MM.1S (cell line): ENCODE measurements around the gene DOK3.
A peak's percentile ranks its signal among the peaks of the same experiment; 100 is the strongest.

ENCODE experiments used
- DNase-seq: peaks from one replicate; pipeline ENCODE4 v3.0.0-alpha.2; 2015
- H2AFZ ChIP-seq: fragments of 300-600 bp; sonication (generic); 2 replicates; pipeline ENCODE4 v1.6.0; 2016; ENCODE audit warnings: antibody characterized with exemption, low read length
- H3F3A ChIP-seq: fragments of 300-600 bp; sonication (generic); 2 replicates; pipeline ENCODE4 v1.6.1; 2016; ENCODE audit warnings: mild to moderate bottlenecking, antibody characterized with exemption, low read length, moderate library complexity, mixed read lengths; ENCODE audit not compliant: insufficient read depth
- H3K27ac ChIP-seq: fragments of 300-600 bp; sonication (generic); 2 replicates; pipeline ENCODE4 v1.5.1; 2016; ENCODE audit warnings: mild to moderate bottlenecking, low read length
- H3K27me3 ChIP-seq: fragments of 300-600 bp; sonication (generic); replicated peaks from 2 replicates; pipeline ENCODE4 v1.6.0; 2016; ENCODE audit warnings: low read length; ENCODE audit not compliant: insufficient read depth
- H3K36me3 ChIP-seq: fragments of 300-600 bp; sonication (generic); replicated peaks from 2 replicates; pipeline ENCODE4 v1.6.1; 2016; ENCODE audit warnings: mild to moderate bottlenecking, low read length, mixed read lengths; ENCODE audit not compliant: insufficient read depth
- H3K4me1 ChIP-seq: fragments of 300-600 bp; sonication (generic); 2 replicates; pipeline ENCODE4 v1.6.1; 2016; ENCODE audit warnings: low read length, mixed read lengths
- H3K4me2 ChIP-seq: fragments of 300-600 bp; sonication (generic); 2 replicates; pipeline ENCODE4 v1.6.0; 2016; ENCODE audit warnings: low read depth, low read length
- H3K4me3 ChIP-seq: fragments of 300-600 bp; sonication (generic); 2 replicates; pipeline ENCODE4 v1.5.1; 2016; ENCODE audit warnings: low read length, mixed read lengths
- H3K79me2 ChIP-seq: fragments of 300-600 bp; sonication (generic); 2 replicates; pipeline ENCODE4 v1.6.1; 2016; ENCODE audit warnings: mixed run types, low read length, mixed read lengths
- H3K9ac ChIP-seq: fragments of 300-600 bp; sonication (generic); 2 replicates; pipeline ENCODE4 v1.6.1; 2016; ENCODE audit warnings: low read length, mixed read lengths
- H3K9me2 ChIP-seq: fragments of 300-600 bp; sonication (generic); replicated peaks from 2 replicates; pipeline ENCODE4 v1.6.1; 2016; ENCODE audit warnings: mild to moderate bottlenecking, low read length, mixed read lengths; ENCODE audit not compliant: insufficient read depth
- H3K9me3 ChIP-seq: fragments of 300-600 bp; sonication (generic); replicated peaks from 2 replicates; pipeline ENCODE4 v1.6.1; 2016; ENCODE audit warnings: mild to moderate bottlenecking, low read length, mixed read lengths; ENCODE audit not compliant: insufficient read depth
- H4K20me1 ChIP-seq: fragments of 300-600 bp; sonication (generic); 2 replicates; pipeline ENCODE4 v1.6.1; 2016; ENCODE audit warnings: mild to moderate bottlenecking, low read length, moderate library complexity, mixed read lengths; ENCODE audit not compliant: insufficient read depth
- CTCF ChIP-seq: fragments of 300-600 bp; sonication (generic); IDR thresholded peaks from 2 replicates; pipeline ENCODE4 v1.5.1; 2016; ENCODE audit warnings: antibody characterized with exemption, low read length, mixed read lengths
- EZH2 ChIP-seq: fragments of 300-600 bp; sonication (generic); optimal IDR thresholded peaks from 2 replicates; pipeline ENCODE3; 2017; ENCODE audit warnings: low read depth, mild to moderate bottlenecking, antibody characterized with exemption, low read length, mixed read lengths
- EZH2phosphoT487 ChIP-seq: fragments of 300-600 bp; sonication (generic); IDR thresholded peaks from 2 replicates; pipeline ENCODE4 v1.6.1; 2018; ENCODE audit warnings: antibody characterized with exemption, low read length

Gene DOK3

GRCh38 chr5:177508837-177509236 lies 789 bp downstream of the DOK3 start:
- Histone ChIP-seq H3F3A (no peaks in the 10 kb centered on the region), H3K27me3 (no peaks in the 10 kb centered on the region), H3K9me3 (no peaks in the 10 kb centered on the region), H3K79me2 (no peaks in the 10 kb centered on the region), H3K4me3 (peak overlapping the region; percentile 59), H4K20me1 (no peaks in the 10 kb centered on the region), H3K9ac (peak overlapping the region; percentile 55; the same call in 1 of the 2 replicates), H3K9me2 (no peaks in the 10 kb centered on the region), H2AFZ (peak overlapping the region; percentile 62), H3K4me2 (peak overlapping the region; percentile 89), H3K36me3 (no peaks in the 10 kb centered on the region; the same call in 1 of the 2 replicates), H3K27ac (0 out of 2 replicates have a peak overlapping the region, but pooled peaks have one; percentile 6), H3K4me1 (peaks cover 18% of the 10 kb centered on the region)
- DNase-seq: peak; percentile 57
- no peak for TF ChIP-seq EZH2phosphoT487
- TF ChIP-seq CTCF: no peak
- no peak for TF ChIP-seq EZH2

GRCh38 chr5:177508221-177508611 lies 1.4 kb downstream of the DOK3 start:
- H3K4me2 ChIP-seq: 0 out of 2 replicates have a peak overlapping the region, but pooled peaks have one; percentile 89
- DNase-seq: no peak
- no peaks in the 10 kb centered on the region for H3K9me3 ChIP-seq
- no peaks in the 10 kb centered on the region for H3K79me2 ChIP-seq
- peaks cover 18% of the 10 kb centered on the region for H3K4me1 ChIP-seq
- no peaks in the 10 kb centered on the region for H3F3A ChIP-seq
- H2AFZ ChIP-seq: no peak overlapping the region
- TF ChIP-seq EZH2phosphoT487 (no peak), CTCF (no peak), EZH2 (no peak)
- H3K9me2 ChIP-seq: no peaks in the 10 kb centered on the region
- no peaks in the 10 kb centered on the region for H3K27me3 ChIP-seq
- H4K20me1 ChIP-seq: no peaks in the 10 kb centered on the region
- no peak overlapping the region for H3K9ac ChIP-seq
- H3K4me3 ChIP-seq: no peak overlapping the region
- no peaks in the 10 kb centered on the region; the same call in 1 of the 2 replicates for H3K36me3 ChIP-seq
- no peak overlapping the region for H3K27ac ChIP-seq

- H3K4me3 ChIP-seq: no peak overlapping the region
- no peaks in the 10 kb centered on the region for H4K20me1 ChIP-seq
Measured at GRCh38 chr5:177507596-177508220, 1.9 kb downstream of the DOK3 start.

More at GRCh38 chr5:177507596-177508220, 1.9 kb downstream of the DOK3 start:
- DNase-seq: no peak
- Histone ChIP-seq H3K27me3 (no peaks in the 10 kb centered on the region), H3K9me2 (no peaks in the 10 kb centered on the region), H3K4me1 (peaks cover 20% of the 10 kb centered on the region), H3F3A (peaks cover 1% of the 10 kb centered on the region; the same call in 1 of the 2 replicates), H3K27ac (no peak overlapping the region), H3K79me2 (no peaks in the 10 kb centered on the region), H2AFZ (no peak overlapping the region), H3K36me3 (no peaks in the 10 kb centered on the region; the same call in 1 of the 2 replicates), H3K4me2 (no peak overlapping the region), H3K9ac (no peak overlapping the region), H3K9me3 (no peaks in the 10 kb centered on the region)
- TF ChIP-seq EZH2 (no peak), CTCF (no peak), EZH2phosphoT487 (no peak)
